WERI-Rb-1 (cell line): Measurements from ENCODE around the gene TRAPPC11.

Source experiments
- DNase-seq: peaks from one replicate; pipeline ENCODE4 v3.0.0-alpha.2; 2020
- H3K27ac ChIP-seq: fragments of 250-450 bp; sonication (Bioruptor Pico); 2 replicates; pipeline ENCODE4 v1.5.1; 2020; ENCODE audit warnings: mild to moderate bottlenecking, moderate library complexity
- H3K27me3 ChIP-seq: fragments of 250-450 bp; sonication (Bioruptor Pico); 2 replicates; pipeline ENCODE4 v1.5.1; 2021; ENCODE audit warnings: mild to moderate bottlenecking, low read depth, moderate library complexity; ENCODE audit not compliant: insufficient read depth, severe bottlenecking
- H3K36me3 ChIP-seq: fragments of 250-450 bp; sonication (Bioruptor Pico); 2 replicates; pipeline ENCODE4 v1.5.1; 2020; ENCODE audit warnings: mild to moderate bottlenecking, moderate library complexity
- H3K4me3 ChIP-seq: 2 replicates; pipeline ENCODE4 v1.5.1; 2011; ENCODE audit warnings: low read depth, mild to moderate bottlenecking, control low read depth, low read length
- H3K9me3 ChIP-seq: fragments of 250-450 bp; sonication (Bioruptor Pico); 2 replicates; pipeline ENCODE4 v1.5.1; 2021; ENCODE audit warnings: mild to moderate bottlenecking, moderate library complexity; ENCODE audit not compliant: severe bottlenecking
- CTCF ChIP-seq: IDR thresholded peaks from 2 replicates; pipeline ENCODE4 v1.5.1; 2011; ENCODE audit warnings: low read depth, mild to moderate bottlenecking, control low read depth, inconsistent platforms, low read length

Gene TRAPPC11

GRCh38 chr4:183727482-183727881 lies 68.4 kb downstream of the TRAPPC11 start:
- Histone ChIP-seq H3K4me3 (no peak overlapping the region), H3K36me3 (no peaks in the 10 kb centered on the region), H3K27me3 (no peaks in the 10 kb centered on the region), H3K27ac (no peak overlapping the region), H3K9me3 (peaks cover 9% of the 10 kb centered on the region)
- DNase-seq, result no peak
- no peak for TF ChIP-seq CTCF

GRCh38 chr4:183728223-183729068 lies 69.4 kb downstream of the TRAPPC11 start:
- Histone ChIP-seq H3K9me3 (peaks cover 9% of the 10 kb centered on the region), H3K36me3 (no peaks in the 10 kb centered on the region), H3K4me3 (no peak overlapping the region), H3K27ac (no peak overlapping the region), H3K27me3 (no peaks in the 10 kb centered on the region)
- no peak for TF ChIP-seq CTCF
- DNase-seq, result no peak

- Histone ChIP-seq H3K27ac (no peak overlapping the region), H3K9me3 (peaks cover 9% of the 10 kb centered on the region), H3K27me3 (no peaks in the 10 kb centered on the region), H3K4me3 (no peak overlapping the region), H3K36me3 (no peaks in the 10 kb centered on the region)
- DNase-seq, result no peak
- TF ChIP-seq CTCF, result no peak
These were observed 69.9 kb downstream of the TRAPPC11 start for GRCh38 chr4:183729069-183729406.

- no peak overlapping the region for H3K4me3 ChIP-seq
These were observed 70.6 kb downstream of the TRAPPC11 start for GRCh38 chr4:183729430-183730328.

GRCh38 chr4:183732296-183732695 lies 73.2 kb downstream of the TRAPPC11 start:
- H3K36me3 ChIP-seq, result no peaks in the 10 kb centered on the region
- no peak for DNase-seq
- TF ChIP-seq CTCF, result no peak
- H3K27ac ChIP-seq, result no peak overlapping the region
- H3K4me3 ChIP-seq, result no peak overlapping the region
- H3K27me3 ChIP-seq, result no peaks in the 10 kb centered on the region
- H3K9me3 ChIP-seq, result no peaks in the 10 kb centered on the region

More at GRCh38 chr4:183729430-183730328, 70.6 kb downstream of the TRAPPC11 start:
- TF ChIP-seq CTCF, result no peak
- H3K9me3 ChIP-seq, result peaks cover 9% of the 10 kb centered on the region
- H3K27ac ChIP-seq, result no peak overlapping the region
- no peak for DNase-seq
- no peaks in the 10 kb centered on the region for H3K27me3 ChIP-seq
- H3K36me3 ChIP-seq, result no peaks in the 10 kb centered on the region
